ENCODE measurements around the gene PMEL. TPM values are rescaled to one million over a fixed set of nuclear protein-coding genes. Genes with fewer than 3 reads are reported as not detected.

Gene PMEL
- total RNA-seq = 1.3 and 2.1 TPM in 2 replicates

GRCh38 chr12:55965941-55966407 is at the start of gene PMEL:
TSS of gene PMEL (minus strand) at chr12:55966042. CDS start at chr12:55966011, 31 bp downstream.

DNA sequence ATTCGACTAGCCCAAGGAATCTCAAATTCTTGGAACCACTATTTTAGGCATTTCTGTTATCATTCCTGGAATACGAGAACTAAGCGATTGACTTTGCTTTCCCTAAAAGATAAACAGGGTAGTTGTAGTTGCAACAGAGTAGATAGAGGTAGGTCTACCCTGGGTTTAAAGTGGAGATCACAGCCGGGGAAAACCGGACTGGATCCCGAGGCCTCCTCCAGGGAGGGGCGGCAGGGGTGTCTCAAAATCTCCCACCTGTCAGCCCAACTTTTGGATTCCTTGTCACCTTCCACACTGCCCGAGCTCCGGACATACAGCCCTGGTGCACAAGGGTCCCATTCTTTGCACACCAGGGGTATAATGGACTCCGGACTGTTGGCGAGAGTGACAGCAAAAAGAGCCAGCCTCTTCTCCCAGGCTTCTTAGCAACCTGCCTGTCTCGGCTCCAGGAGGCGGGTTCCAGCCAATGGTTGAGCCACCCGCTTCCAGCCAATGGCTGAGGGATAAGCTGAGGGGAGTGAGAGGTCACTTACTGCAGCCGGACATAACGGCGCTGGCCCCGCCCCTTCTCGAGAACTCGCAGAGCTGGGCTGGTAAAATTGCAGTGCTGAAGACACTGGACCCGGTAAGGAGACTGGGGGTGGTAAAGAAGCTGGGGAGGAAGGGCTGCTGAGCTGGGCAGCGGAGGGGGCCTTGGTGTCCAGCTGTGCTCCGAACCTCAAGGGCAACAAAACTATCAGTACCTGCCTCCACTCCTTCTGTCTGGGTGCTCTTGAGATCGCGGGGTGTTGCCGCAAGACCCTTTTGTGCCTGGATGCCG is 31.1 kb upstream of the PMEL start, which contains the start of gene SUOX:
SUOX (plus strand) TSS at position 562 of the 820 bp plus-strand sequence. CDS start 4,946 bp downstream, outside the sequence.

DNA sequence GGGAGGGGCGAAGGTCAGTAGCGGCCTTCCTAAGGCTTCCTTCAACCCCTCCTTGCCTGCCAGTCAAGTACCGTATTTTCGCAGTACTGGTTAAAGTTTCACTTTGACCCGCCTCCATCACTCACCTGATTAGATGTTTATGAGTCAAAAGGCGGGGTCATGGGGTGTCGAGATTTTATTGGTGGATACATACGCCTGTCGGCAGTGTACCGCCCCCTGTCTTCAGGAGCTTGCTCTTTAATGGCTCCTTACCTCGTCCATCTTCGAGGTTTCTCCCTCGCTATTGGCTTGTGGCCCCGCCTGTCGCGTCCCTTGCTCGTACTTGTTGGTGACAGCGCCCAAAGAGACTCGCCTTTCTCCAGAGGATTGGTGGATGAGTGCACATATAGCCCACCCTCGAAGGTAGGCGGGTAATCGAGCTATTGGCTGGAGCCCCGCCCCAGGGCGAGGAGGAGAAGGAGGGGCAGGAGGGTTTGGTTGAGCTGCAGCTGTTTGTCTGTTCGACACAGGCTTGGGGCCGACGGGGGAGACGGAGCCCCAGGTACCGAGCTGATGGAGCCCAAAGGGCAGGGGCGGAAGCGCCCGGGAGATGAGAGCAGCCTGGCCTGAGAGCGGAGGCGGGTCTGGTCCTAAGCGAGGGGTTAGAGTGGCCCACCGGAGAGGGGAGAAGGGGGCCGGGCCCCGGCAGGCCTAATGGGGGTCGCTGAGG is 7.9 kb upstream of the PMEL start, which contains the start of gene RAB5B:
RAB5B (plus strand) TSS at position 480 of the 709 bp plus-strand sequence. CDS start 12,883 bp downstream, outside the sequence.

GRCh38 chr12:55966408-55967281 is 803 bp upstream of the PMEL start, which contains the start of gene CDK2:
TSS of gene CDK2 (plus strand) at chr12:55966830. CDS start at chr12:55967009, 179 bp downstream.

GRCh38 chr12:55930771-55931316 is 35.0 kb downstream of the PMEL start, which contains the start of gene DGKA:
TSS of gene DGKA (plus strand) at chr12:55931162. CDS start at chr12:55936504, 5,342 bp downstream.

DNA sequence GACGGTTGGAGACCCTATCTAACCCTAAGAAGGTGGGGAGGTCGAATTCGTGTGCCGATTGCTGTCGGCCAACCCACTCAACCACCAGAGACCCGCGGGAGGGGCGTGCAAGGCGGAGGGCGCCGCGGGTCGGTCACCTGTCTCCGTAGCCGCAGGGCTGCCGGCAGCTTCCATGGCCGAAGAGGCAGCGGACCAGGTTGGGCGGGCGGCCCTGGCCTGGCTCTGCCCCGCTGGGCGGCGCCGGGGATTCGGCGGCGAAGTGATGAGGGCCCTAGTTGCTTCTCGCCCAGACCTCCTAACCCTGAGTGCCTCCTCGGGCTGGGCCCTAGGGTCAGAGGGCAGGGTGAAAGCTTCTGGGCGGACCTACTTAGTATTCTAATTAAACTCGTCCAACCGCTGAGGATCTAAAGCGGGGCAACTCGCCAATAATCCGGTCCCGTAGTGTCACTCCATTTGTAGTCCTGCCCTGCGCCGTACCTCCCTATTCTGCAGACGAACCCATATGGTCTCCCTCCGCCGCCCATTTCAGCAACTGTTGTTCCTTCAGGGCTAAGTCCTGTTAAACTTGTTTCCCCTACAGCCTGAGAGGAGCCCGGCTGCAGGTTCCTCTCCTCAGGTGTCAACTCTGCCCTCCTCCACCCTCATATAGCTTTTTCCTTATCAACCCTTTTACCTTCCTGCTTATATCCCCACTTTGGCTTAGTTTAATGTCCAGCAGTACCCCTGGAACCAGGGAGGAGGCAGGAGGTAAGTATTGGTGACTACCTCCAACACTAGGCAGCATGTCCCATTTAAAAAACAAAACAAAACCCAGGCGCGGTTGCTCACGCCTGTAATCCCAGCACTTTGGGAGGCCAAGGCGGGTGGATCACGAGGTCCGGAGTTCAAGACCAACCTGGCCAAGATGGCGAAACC is 38.0 kb downstream of the PMEL start, which contains the start of gene PYM1:
PYM1 (minus strand) TSS at position 307 of the 915 bp plus-strand sequence; CDS start at position 174, 133 bp downstream.

Other genes starting within 250 kb of the PMEL start
- gene BLOC1S1, start 250.0 kb downstream of the PMEL start, total RNA-seq = 43.1 and 55.0 TPM in 2 replicates
- gene RDH5, start 245.6 kb downstream of the PMEL start, total RNA-seq = 0.98 and 2.1 TPM in 2 replicates
- 804 and 998 TPM in 2 replicates for gene CD63, start 237.0 kb downstream of the PMEL start, total RNA-seq
- 6.8 and 7.8 TPM in 2 replicates for gene GDF11, start 222.9 kb downstream of the PMEL start, total RNA-seq
- 62.7 and 89.0 TPM in 2 replicates for gene SARNP, start 148.3 kb downstream of the PMEL start, total RNA-seq
- gene ORMDL2, start 148.0 kb downstream of the PMEL start, total RNA-seq = 20.9 and 23.6 TPM in 2 replicates
- gene DNAJC14, start 136.5 kb downstream of the PMEL start, total RNA-seq = 41.0 and 46.4 TPM in 2 replicates
- 0.65 and 0.86 TPM in 2 replicates for gene MMP19, start 123.1 kb downstream of the PMEL start, total RNA-seq
- 28.7 and 34.0 TPM in 2 replicates for gene PYM1, start 38.1 kb downstream of the PMEL start, total RNA-seq
- 34.0 and 42.0 TPM in 2 replicates for gene DGKA, start 34.9 kb downstream of the PMEL start, total RNA-seq
- gene CDK2, start 788 bp upstream of the PMEL start, total RNA-seq = 27.1 and 33.1 TPM in 2 replicates
- 75.8 and 83.0 TPM in 2 replicates for gene RAB5B, start 8.0 kb upstream of the PMEL start, total RNA-seq
- gene SUOX, start 31.2 kb upstream of the PMEL start, total RNA-seq = 20.9 and 25.8 TPM in 2 replicates
- 0.67 and 0.98 TPM in 2 replicates for gene IKZF4, start 55.0 kb upstream of the PMEL start, total RNA-seq
- 615 and 807 TPM in 2 replicates for gene RPS26, start 75.9 kb upstream of the PMEL start, total RNA-seq
- gene ERBB3, start 114.1 kb upstream of the PMEL start, total RNA-seq = 0.33 and 0.48 TPM in 2 replicates
- 183 and 261 TPM in 2 replicates for gene PA2G4, start 138.5 kb upstream of the PMEL start, total RNA-seq
- gene RPL41, start 150.6 kb upstream of the PMEL start, total RNA-seq = 1,748 and 2,622 TPM in 2 replicates
- gene ZC3H10, start 152.2 kb upstream of the PMEL start, total RNA-seq = 7.2 and 7.8 TPM in 2 replicates
- gene ESYT1, start 162.2 kb upstream of the PMEL start, total RNA-seq = 331 and 343 TPM in 2 replicates
- gene MYL6B, start 186.5 kb upstream of the PMEL start, total RNA-seq = 70.0 and 90.5 TPM in 2 replicates
- 1,838 and 2,061 TPM in 2 replicates for gene MYL6, start 192.3 kb upstream of the PMEL start, total RNA-seq
- gene SMARCC2, start 223.4 kb upstream of the PMEL start, total RNA-seq = 69.6 and 70.5 TPM in 2 replicates

All from vein endothelial cell (primary cell).